H1 (cell line): ENCODE results near the gene CDK9. TPM values are rescaled to one million over a fixed set of nuclear protein-coding genes. Genes with fewer than 3 reads are reported as not detected.

Experiments
- BRCA1 ChIP-seq: IDR thresholded peaks from 2 replicates; pipeline ENCODE4 v1.6.1; 2012; ENCODE audit warnings: low read depth, low read length, improper control_type of control experiment
- CHD1 ChIP-seq: IDR thresholded peaks from 2 replicates; pipeline ENCODE4 v1.6.1; 2012; ENCODE audit warnings: low read depth, low read length, improper control_type of control experiment
- CHD2 ChIP-seq: IDR thresholded peaks from 2 replicates; pipeline ENCODE4 v1.6.1; 2012; ENCODE audit warnings: low read length, improper control_type of control experiment
- EZH2 ChIP-seq: fragments of 200-600 bp; sonication (generic); IDR thresholded peaks from 2 replicates; pipeline ENCODE4 v1.7.1; 2012; ENCODE audit warnings: low read depth, mild to moderate bottlenecking, moderate library complexity, low read length, inconsistent platforms; ENCODE audit not compliant: severe bottlenecking
- polyA plus RNA-seq, 7 experiments: library from polyadenylated mRNA; depleted of rRNA in 3 of 7; stranded (reverse) in 5 of 7; unstranded in 2 of 7; fragments of >200 nt in 5 of 7; fragments of 200-250 nt in 2 of 7; gene quantifications; 1 replicate in 5 of 7; 2 replicates in 1 of 7; 4 replicates in 1 of 7; pipeline versions ENCODE4 v1.2.1 to v1.2.3, GENCODE V29; 2011 to 2013; ENCODE audit warnings: missing spikeins in 2 of 7, mixed read lengths in 2 of 7
- total RNA-seq: library from RNA; stranded (reverse); fragmentation: NEBNext Ultra II Directional; extraction: Animal tissue kit (Norgen Biotek cat#: 25700); gene quantifications from 2 replicates; pipeline ENCODE4 v1.2.1, GENCODE V29; 2021
- TF ChIP-seq, protein P1 (sequence below): IDR thresholded peaks from 2 replicates; pipeline ENCODE4 v1.6.1; 2011; ENCODE audit warnings: low read depth, mild to moderate bottlenecking, low read length; ENCODE audit not compliant: insufficient read depth
- TF ChIP-seq, protein P2 (sequence below): IDR thresholded peaks from 2 replicates; pipeline ENCODE4 v1.6.1; 2011; ENCODE audit warnings: low read length, improper control_type of control experiment

CDK9 gene
- total and polyA plus RNA-seq, 2 of the 8 experiments (the other 6 are each of a cell fraction or from before 2014, with no cell fraction given), result 69.1 to 87.5 TPM

DNA sequence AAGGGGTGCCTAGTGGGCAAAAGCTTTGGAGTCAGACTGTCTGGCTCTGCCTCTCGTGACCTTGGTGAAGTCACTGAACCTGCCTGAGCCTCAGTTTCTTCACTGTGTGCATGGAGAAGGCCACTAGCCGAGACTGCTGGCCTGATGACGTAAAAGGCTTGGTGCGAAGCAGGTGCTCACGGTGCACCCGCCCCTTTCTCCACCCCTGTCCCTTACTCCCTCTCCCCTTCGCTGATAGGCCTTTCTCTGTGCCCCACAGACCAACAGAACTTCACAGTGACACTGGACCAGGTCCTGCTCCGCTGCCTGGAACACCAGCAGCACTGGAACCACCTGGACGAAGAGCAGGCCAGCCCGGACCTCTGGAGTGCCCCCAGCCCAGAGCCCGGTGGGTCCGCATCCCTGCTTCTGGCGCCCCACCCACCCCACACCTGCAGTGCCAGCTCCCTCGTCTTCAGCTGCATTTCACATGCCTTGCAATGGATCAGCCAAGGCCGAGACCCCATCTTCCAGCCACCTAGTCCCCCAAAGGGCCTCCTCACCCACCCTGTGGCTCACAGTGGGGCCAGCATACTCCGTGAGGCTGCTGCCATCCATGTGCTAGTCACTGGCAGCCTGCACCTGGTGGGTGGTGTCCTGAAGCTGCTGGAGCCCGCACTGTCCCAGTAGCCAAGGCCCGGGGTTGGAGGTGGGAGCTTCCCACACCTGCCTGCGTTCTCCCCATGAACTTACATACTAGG, 27.3 kb downstream of the CDK9 start (continued):
- no peak for TF ChIP-seq BRCA1
- TF ChIP-seq, protein P1, sequence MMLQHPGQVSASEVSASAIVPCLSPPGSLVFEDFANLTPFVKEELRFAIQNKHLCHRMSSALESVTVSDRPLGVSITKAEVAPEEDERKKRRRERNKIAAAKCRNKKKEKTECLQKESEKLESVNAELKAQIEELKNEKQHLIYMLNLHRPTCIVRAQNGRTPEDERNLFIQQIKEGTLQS, result no peak
- no peak for TF ChIP-seq CHD2
- TF ChIP-seq EZH2, result no peak
- no peak for TF ChIP-seq CHD1
- TF ChIP-seq, protein P2, sequence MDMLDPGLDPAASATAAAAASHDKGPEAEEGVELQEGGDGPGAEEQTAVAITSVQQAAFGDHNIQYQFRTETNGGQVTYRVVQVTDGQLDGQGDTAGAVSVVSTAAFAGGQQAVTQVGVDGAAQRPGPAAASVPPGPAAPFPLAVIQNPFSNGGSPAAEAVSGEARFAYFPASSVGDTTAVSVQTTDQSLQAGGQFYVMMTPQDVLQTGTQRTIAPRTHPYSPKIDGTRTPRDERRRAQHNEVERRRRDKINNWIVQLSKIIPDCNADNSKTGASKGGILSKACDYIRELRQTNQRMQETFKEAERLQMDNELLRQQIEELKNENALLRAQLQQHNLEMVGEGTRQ, result no peak
